ENCODE measurements around the gene TRIM14.

DNA sequence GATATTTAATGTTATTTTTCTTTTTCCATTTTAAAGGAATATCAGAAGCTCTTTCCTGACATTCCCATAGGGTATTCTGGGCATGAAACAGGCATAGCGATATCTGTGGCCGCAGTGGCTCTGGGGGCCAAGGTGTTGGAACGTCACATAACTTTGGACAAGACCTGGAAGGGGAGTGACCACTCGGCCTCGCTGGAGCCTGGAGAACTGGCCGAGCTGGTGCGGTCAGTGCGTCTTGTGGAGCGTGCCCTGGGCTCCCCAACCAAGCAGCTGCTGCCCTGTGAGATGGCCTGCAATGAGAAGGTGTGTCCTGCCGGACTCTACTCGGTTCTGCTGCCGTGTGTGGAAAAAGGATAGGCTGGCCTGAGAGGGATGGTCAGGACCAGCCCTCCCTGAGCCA lies 38.2 kb downstream of the TRIM14 start:
- TF ChIP-seq, protein P1, sequence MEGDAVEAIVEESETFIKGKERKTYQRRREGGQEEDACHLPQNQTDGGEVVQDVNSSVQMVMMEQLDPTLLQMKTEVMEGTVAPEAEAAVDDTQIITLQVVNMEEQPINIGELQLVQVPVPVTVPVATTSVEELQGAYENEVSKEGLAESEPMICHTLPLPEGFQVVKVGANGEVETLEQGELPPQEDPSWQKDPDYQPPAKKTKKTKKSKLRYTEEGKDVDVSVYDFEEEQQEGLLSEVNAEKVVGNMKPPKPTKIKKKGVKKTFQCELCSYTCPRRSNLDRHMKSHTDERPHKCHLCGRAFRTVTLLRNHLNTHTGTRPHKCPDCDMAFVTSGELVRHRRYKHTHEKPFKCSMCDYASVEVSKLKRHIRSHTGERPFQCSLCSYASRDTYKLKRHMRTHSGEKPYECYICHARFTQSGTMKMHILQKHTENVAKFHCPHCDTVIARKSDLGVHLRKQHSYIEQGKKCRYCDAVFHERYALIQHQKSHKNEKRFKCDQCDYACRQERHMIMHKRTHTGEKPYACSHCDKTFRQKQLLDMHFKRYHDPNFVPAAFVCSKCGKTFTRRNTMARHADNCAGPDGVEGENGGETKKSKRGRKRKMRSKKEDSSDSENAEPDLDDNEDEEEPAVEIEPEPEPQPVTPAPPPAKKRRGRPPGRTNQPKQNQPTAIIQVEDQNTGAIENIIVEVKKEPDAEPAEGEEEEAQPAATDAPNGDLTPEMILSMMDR (IDR thresholded peaks at IDR 0.05; ENCODE audit: low read depth, low read length) = no peak
- TF ChIP-seq POLR2A (IDR thresholded peaks at IDR 0.05; ENCODE audit: extremely low read depth, insufficient read length) (no peak), MYC (IDR thresholded peaks at IDR 0.05; ENCODE audit: low read depth, low read length) (no peak)
- TF ChIP-seq, protein P2, sequence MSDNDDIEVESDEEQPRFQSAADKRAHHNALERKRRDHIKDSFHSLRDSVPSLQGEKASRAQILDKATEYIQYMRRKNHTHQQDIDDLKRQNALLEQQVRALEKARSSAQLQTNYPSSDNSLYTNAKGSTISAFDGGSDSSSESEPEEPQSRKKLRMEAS (IDR thresholded peaks at IDR 0.05; ENCODE audit: low read depth, low read length) = no peak
